ENCODE data around the gene TLE5.

TLE5 gene

DNA sequence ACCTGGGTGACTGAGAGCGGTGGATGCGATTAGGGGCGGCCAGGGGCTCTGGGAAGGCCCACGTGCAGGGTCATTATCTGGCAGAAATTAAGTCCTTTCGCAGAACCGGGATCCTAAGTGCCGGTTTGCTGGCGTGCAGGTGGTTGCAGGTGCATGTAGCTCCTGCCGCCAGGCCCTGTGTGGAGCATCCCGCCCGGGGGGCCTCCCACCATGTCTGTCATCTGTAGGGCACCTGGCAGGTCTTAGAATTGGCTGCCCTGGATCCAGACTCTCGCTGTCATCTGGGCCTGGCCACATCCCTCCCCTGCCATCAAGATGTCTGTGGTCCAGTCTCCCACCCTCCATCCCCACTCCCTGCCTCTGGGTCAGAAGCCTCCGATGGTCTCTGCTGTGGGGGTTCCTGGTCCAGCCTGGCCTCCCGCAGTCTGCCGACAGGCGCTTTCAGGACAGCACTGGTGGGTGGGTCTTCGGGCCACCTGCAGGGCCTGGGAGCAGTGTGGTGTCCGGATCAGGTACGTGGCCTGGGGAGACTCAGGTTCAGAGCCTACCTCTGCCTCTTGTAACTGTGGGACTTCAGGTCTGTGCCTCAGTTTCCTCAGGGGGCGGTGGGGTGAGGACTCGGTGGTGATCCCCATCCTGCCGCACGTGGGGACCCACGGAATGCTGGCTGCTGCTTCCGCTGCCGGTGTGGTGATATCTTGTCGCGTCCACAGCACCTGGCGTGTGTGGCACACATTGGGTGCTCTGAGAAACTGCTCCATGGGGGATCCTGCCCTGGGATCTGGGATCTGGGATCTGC, 37.3 kb upstream of the TLE5 start:
- no peak for DNase-seq (ENCODE audit: low read depth)
- TF ChIP-seq, protein P1, sequence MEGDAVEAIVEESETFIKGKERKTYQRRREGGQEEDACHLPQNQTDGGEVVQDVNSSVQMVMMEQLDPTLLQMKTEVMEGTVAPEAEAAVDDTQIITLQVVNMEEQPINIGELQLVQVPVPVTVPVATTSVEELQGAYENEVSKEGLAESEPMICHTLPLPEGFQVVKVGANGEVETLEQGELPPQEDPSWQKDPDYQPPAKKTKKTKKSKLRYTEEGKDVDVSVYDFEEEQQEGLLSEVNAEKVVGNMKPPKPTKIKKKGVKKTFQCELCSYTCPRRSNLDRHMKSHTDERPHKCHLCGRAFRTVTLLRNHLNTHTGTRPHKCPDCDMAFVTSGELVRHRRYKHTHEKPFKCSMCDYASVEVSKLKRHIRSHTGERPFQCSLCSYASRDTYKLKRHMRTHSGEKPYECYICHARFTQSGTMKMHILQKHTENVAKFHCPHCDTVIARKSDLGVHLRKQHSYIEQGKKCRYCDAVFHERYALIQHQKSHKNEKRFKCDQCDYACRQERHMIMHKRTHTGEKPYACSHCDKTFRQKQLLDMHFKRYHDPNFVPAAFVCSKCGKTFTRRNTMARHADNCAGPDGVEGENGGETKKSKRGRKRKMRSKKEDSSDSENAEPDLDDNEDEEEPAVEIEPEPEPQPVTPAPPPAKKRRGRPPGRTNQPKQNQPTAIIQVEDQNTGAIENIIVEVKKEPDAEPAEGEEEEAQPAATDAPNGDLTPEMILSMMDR (conservative IDR thresholded peaks at IDR 0.05; ENCODE audit: control insufficient read depth, insufficient read depth, low read depth, low read length) = no peak
- H3K4me3 ChIP-seq (ENCODE audit: control insufficient read depth, low read depth, low read length) = no peak overlapping the region

DNA sequence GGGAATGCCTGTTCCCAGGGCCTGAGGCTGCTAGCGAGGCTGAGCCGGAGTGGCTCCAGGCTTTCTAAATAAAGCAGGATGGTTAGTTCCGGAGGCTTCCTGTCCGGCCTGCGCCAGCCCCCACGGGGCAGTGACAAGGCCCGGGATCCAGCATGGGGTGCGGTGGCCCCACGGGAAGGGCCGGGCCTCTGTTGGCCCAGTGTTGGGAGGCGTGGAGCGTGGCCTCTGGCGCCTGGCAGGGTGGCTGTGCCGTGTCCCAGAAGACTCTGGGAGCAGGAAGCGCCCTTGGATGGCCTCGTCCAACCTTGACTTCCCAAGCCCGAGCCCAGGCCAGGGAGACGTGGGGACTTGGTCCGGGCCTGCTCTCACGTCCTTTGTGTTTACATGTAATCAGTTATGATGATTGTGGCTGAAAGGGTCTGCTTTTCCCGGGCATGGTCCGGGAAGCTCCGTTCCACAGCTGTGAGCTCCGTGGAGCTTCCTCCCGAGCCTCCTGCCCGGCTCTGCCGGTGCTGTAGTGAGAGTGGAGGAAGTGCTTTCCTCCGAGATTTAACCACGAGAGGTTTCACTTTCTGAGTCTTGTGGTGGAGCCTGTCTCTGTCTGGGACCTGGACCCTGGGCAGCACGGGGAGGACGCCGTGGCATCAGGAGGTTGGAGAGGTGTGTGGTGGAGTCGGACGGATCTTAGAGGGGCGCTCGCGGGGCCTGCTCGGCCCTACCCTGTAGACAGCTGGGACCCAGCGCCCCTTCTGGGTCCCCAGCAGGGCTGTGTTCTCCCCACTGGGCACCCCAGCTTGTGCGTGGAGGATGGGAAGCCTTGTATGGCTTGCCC, 36.4 kb upstream of the TLE5 start:
- peak overlapping the region; percentile 80 for H3K4me3 ChIP-seq (ENCODE audit: control insufficient read depth, low read depth, low read length)
- TF ChIP-seq, protein P1 (conservative IDR thresholded peaks at IDR 0.05; ENCODE audit: control insufficient read depth, insufficient read depth, low read depth, low read length) = no peak
- peak; percentile 30 for DNase-seq (ENCODE audit: low read depth)

DNA sequence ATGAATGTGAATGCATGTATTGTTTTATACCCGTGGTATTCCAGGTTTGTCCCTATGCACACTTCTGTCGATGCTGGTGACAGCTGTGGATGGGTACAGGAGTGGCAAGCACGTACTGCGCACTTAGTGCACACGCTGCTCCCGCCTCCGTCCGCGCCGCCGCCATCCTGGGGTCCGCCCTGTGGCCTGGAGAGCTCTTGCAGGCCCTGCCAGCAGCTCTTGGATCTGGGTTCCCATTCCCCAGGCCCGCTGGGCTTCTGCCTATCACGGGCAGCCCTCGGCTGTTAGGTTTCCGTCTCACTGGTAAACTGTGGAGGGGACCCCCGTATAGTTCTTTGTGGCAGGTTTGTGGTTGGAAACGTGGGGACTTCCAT, 35.8 kb upstream of the TLE5 start:
- H3K4me3 ChIP-seq (ENCODE audit: control insufficient read depth, low read depth, low read length) = peak overlapping the region; percentile 80
- DNase-seq (ENCODE audit: low read depth) = peak; percentile 47
- TF ChIP-seq, protein P1 (conservative IDR thresholded peaks at IDR 0.05; ENCODE audit: control insufficient read depth, insufficient read depth, low read depth, low read length) = peak; percentile 4

DNA sequence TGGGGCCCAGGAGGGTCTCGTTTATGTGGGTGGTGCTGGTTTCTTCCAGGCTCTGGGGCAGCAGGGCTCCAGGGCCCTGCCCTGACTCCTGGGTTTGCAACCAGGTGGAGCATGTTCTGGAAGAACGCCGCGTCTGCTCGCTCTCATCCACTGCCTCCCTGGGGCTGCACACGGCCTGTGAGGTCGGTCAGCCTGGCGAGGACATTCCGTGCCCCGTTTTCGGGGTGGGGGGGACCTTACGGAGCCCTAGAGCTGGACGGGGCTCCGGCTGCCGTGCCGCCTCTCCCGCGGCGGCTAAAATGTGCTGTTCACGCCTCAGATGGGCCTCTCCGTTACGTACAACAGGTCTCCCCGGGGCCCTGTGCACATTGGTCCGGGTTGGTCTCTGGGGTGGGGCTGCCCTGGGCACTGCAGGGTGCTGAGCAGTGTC, 35.2 kb upstream of the TLE5 start:
- H3K4me3 ChIP-seq (ENCODE audit: control insufficient read depth, low read depth, low read length) = peak overlapping the region; percentile 80
- TF ChIP-seq, protein P1 (conservative IDR thresholded peaks at IDR 0.05; ENCODE audit: control insufficient read depth, insufficient read depth, low read depth, low read length) = no peak

DNA sequence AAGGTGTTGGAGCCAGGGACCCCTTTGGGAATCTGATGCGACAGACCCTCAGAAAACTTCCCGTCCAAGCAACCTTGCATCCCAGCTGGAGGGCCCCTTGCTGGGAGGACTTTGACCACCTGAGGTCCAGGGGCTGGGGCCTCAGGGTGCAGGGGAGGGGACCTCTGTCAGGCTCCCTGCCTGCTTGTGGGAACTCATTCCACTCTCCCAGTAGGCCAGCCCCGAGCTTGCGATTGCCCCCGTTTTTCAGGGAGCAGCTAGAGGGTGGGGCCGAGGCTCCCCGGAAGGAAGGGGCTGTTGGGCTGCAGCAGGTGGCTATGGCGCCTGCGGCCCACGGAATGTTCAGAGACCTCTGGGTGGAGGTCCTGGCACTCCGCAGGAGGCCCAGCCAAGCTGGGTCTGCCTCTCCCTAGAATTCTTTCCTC, 34.6 kb upstream of the TLE5 start:
- H3K4me3 ChIP-seq (ENCODE audit: control insufficient read depth, low read depth, low read length) = peak overlapping the region; percentile 80
- no peak for DNase-seq (ENCODE audit: low read depth)
- TF ChIP-seq, protein P1 (conservative IDR thresholded peaks at IDR 0.05; ENCODE audit: control insufficient read depth, insufficient read depth, low read depth, low read length) = no peak

More for the DNA sequence above, 35.2 kb upstream of the TLE5 start:
- no peak for DNase-seq (ENCODE audit: low read depth)

DNA sequence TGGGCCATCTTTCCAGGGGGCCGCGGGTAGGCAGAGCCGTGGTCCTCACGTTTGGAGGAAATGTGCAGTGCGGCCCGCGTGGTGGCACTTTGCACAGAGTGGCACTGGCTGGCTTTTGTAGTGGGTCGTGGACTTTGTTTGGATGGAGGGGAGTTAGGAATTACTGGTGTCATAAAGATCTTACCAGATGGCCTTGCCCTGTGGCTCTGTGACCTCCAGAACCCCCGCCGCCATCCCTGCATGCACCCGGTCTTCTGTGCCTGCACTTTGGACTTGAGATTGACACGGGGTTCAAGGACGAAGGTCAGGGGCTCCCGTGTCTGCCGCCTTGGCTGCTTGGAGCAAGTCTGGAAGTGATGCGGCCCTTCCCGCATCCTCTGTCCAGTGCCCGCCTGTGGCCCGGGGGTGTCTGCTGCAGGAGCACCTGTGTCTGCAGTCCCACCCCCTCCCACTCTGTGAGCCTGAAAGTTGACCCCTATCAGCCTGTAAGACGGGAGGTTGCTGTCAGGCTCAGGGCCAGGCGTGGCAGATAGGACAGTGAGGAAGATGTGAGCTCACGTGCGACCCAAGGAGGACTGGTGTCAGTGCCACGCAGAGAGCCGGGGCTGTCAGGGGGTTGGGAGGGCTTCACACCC, 34.1 kb upstream of the TLE5 start:
- TF ChIP-seq, protein P1 (conservative IDR thresholded peaks at IDR 0.05; ENCODE audit: control insufficient read depth, insufficient read depth, low read depth, low read length) = no peak
- DNase-seq (ENCODE audit: low read depth) = no peak
- H3K4me3 ChIP-seq (ENCODE audit: control insufficient read depth, low read depth, low read length) = peak overlapping the region; percentile 80
